NT2/D1 (cell line): ENCODE data around the gene MGA.

ENCODE experiments used
- SUZ12 ChIP-seq: IDR thresholded peaks from 2 replicates; pipeline ENCODE4 v1.6.1; 2011; ENCODE audit not compliant: insufficient read length, insufficient read depth; ENCODE audit errors: extremely low read depth
- YY1 ChIP-seq: IDR thresholded peaks from 2 replicates; pipeline ENCODE4 v1.6.1; 2011; ENCODE audit not compliant: insufficient read length, insufficient read depth
- ZNF274 ChIP-seq: IDR thresholded peaks from 2 replicates; pipeline ENCODE4 v1.6.1; 2011; ENCODE audit warnings: mild to moderate bottlenecking, low read depth, low read length

DNA sequence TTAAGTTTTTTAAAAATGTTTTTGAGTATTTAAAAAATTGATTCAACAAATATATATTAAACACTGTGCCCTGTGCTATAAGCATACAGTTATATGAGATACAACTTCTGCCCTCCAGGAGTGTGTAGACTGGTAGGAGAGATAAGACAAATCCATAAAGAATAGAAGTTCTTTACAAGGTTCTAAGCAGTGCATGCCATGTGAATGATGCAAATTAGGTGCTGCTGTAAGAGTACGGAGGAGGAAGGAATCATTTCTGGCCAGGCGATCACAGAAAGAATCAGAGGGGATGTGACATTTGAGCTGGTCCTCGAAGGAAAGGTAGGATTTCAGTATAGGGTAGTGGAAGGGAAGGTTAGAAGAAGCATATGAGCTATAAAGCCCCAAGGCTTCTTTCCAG is 128.1 kb downstream of the MGA start:
- TF ChIP-seq ZNF274 (no peak), YY1 (no peak), SUZ12 (no peak)
